OCI-LY1 (cell line): ENCODE measurements around the gene TSKS.
A peak's percentile ranks its signal among the peaks of the same experiment; 100 is the strongest.

ENCODE experiments used
- H2AFZ ChIP-seq: fragments of 200-600 bp; sonication (generic), shearing (Covaris generic); 2 replicates; pipeline ENCODE4 v1.6.0; 2014; ENCODE audit warnings: antibody characterized with exemption, mild to moderate bottlenecking, low read length
- H3F3A ChIP-seq: fragments of 200-600 bp; sonication (generic), shearing (Covaris generic); 2 replicates; pipeline ENCODE4 v1.6.0; 2014; ENCODE audit warnings: mild to moderate bottlenecking, antibody characterized with exemption, low read length, moderate library complexity; ENCODE audit not compliant: insufficient read depth
- H3K27ac ChIP-seq: fragments of 200-600 bp; sonication (generic); 2 replicates; pipeline ENCODE4 v1.5.1; 2014; ENCODE audit warnings: low read length, mixed run types, mild to moderate bottlenecking, low read depth; ENCODE audit not compliant: poor library complexity, severe bottlenecking
- H3K27me3 ChIP-seq: fragments of 200-600 bp; sonication (generic); 2 replicates; pipeline ENCODE4 v1.6.0; 2014; ENCODE audit warnings: antibody characterized with exemption, mild to moderate bottlenecking, low read length, moderate library complexity; ENCODE audit not compliant: insufficient read depth
- H3K36me3 ChIP-seq: fragments of 200-600 bp; sonication (generic); 2 replicates; pipeline ENCODE4 v1.6.1; 2014; ENCODE audit warnings: mild to moderate bottlenecking, antibody characterized with exemption, low read length, moderate library complexity, mixed read lengths; ENCODE audit not compliant: insufficient read depth
- H3K4me1 ChIP-seq: fragments of 200-600 bp; sonication (generic); 2 replicates; pipeline ENCODE4 v1.5.1; 2014; ENCODE audit warnings: mild to moderate bottlenecking, low read length, moderate library complexity; ENCODE audit not compliant: insufficient read depth, severe bottlenecking
- H3K4me2 ChIP-seq: fragments of 200-600 bp; sonication (generic), shearing (Covaris generic); 2 replicates; pipeline ENCODE4 v1.6.1; 2014; ENCODE audit warnings: low read length
- H3K4me3 ChIP-seq: fragments of 200-600 bp; sonication (generic); 2 replicates; pipeline ENCODE4 v1.5.1; 2014; ENCODE audit warnings: low read length, low read depth, mild to moderate bottlenecking, mixed read lengths; ENCODE audit not compliant: poor library complexity, severe bottlenecking
- H3K79me2 ChIP-seq: fragments of 200-600 bp; shearing (Covaris generic); 2 replicates; pipeline ENCODE4 v1.6.1; 2016; ENCODE audit warnings: mixed run types, low read length, mixed read lengths; ENCODE audit not compliant: insufficient read depth
- H3K9ac ChIP-seq: fragments of 200-600 bp; sonication (generic), shearing (Covaris generic); 2 replicates; pipeline ENCODE4 v1.6.1; 2014; ENCODE audit warnings: mild to moderate bottlenecking, low read length, mixed read lengths
- H3K9me2 ChIP-seq: fragments of 200-600 bp; sonication (generic), shearing (Covaris generic); 2 replicates; pipeline ENCODE4 v1.6.1; 2014; ENCODE audit warnings: low read depth, mild to moderate bottlenecking, low read length, mixed read lengths
- H3K9me3 ChIP-seq: fragments of 200-600 bp; shearing (Covaris generic); 2 replicates; pipeline ENCODE4 v1.6.1; 2014; ENCODE audit warnings: low read length, mixed read lengths
- H4K20me1 ChIP-seq: fragments of 200-600 bp; sonication (generic), shearing (Covaris generic); 2 replicates; pipeline ENCODE4 v1.6.0; 2016; ENCODE audit warnings: mild to moderate bottlenecking, low read length; ENCODE audit not compliant: insufficient read depth
- CTCF ChIP-seq: fragments of 200-600 bp; sonication (generic), shearing (Covaris generic); IDR thresholded peaks from 2 replicates; pipeline ENCODE4 v1.5.1; 2017; ENCODE audit warnings: mild to moderate bottlenecking, antibody characterized with exemption, low read length, moderate library complexity, mixed read lengths
- EZH2 ChIP-seq: fragments of 200-600 bp; sonication (generic), shearing (Covaris generic); IDR thresholded peaks from 2 replicates; pipeline ENCODE4 v1.8.0; 2017; ENCODE audit warnings: borderline replicate concordance, mixed run types, mild to moderate bottlenecking, antibody characterized with exemption, low read length, moderate library complexity, mixed read lengths

Gene TSKS

GRCh38 chr19:49766007-49766929, 3.2 kb upstream of the TSKS start:
- H3K4me1 ChIP-seq: peaks cover 32% of the 10 kb centered on the region
- no peak for TF ChIP-seq CTCF
- no peak for TF ChIP-seq EZH2
- H3K4me2 ChIP-seq: peak overlapping the region; percentile 76
- H3K9ac ChIP-seq: peak overlapping the region; percentile 71
- H3K4me3 ChIP-seq: peak overlapping the region; percentile 61
- no peaks in the 10 kb centered on the region for H3K27me3 ChIP-seq
- no peaks in the 10 kb centered on the region for H4K20me1 ChIP-seq
- peaks cover 9% of the 10 kb centered on the region for H3K79me2 ChIP-seq
- peak overlapping the region; percentile 76 for H3K27ac ChIP-seq
- no peaks in the 10 kb centered on the region for H3K36me3 ChIP-seq
- H3K9me3 ChIP-seq: no peaks in the 10 kb centered on the region
- H2AFZ ChIP-seq: no peak overlapping the region
- no peaks in the 10 kb centered on the region for H3F3A ChIP-seq
- no peaks in the 10 kb centered on the region for H3K9me2 ChIP-seq

GRCh38 chr19:49764341-49764740, 1.2 kb upstream of the TSKS start:
- Histone ChIP-seq H3K4me1 (peaks cover 33% of the 10 kb centered on the region), H3K27ac (no peak overlapping the region), H3K27me3 (no peaks in the 10 kb centered on the region), H2AFZ (no peak overlapping the region), H3K4me3 (no peak overlapping the region), H3F3A (no peaks in the 10 kb centered on the region), H3K4me2 (no peak overlapping the region), H3K9ac (no peak overlapping the region), H3K9me3 (no peaks in the 10 kb centered on the region), H3K79me2 (peaks cover 9% of the 10 kb centered on the region), H4K20me1 (no peaks in the 10 kb centered on the region), H3K9me2 (no peaks in the 10 kb centered on the region), H3K36me3 (no peaks in the 10 kb centered on the region; the same call in 1 of the 2 replicates)
- TF ChIP-seq EZH2: no peak
- no peak for TF ChIP-seq CTCF

- Histone ChIP-seq H3K9me2 (no peaks in the 10 kb centered on the region), H3K36me3 (no peaks in the 10 kb centered on the region; the same call in 1 of the 2 replicates), H3K4me3 (no peak overlapping the region), H3K27ac (no peak overlapping the region), H3K9ac (no peak overlapping the region), H3F3A (no peaks in the 10 kb centered on the region), H3K9me3 (no peaks in the 10 kb centered on the region), H3K79me2 (no peaks in the 10 kb centered on the region), H3K4me2 (peak overlapping the region; percentile 18; the same call in 1 of the 2 replicates), H4K20me1 (no peaks in the 10 kb centered on the region), H2AFZ (no peak overlapping the region), H3K27me3 (no peaks in the 10 kb centered on the region), H3K4me1 (peaks cover 19% of the 10 kb centered on the region)
- TF ChIP-seq CTCF (peak; percentile 50), EZH2 (no peak)
Observed at GRCh38 chr19:49761625-49762311, 1.3 kb downstream of the TSKS start.
